ENCODE results near the gene SLC35F5.

- no peak for TF ChIP-seq CTCF (IDR thresholded peaks at IDR 0.05)
- no peak for TF ChIP-seq POLR2A (IDR thresholded peaks at IDR 0.05)
These were observed 40.8 kb upstream of the SLC35F5 start for GRCh38 chr2:113797237-113797636.

Data from thyroid gland (tissue), 4 donors.